Heart right ventricle (tissue), 16 donors: Measurements from ENCODE around the gene ANKMY2. TPM values are rescaled to one million over a fixed set of nuclear protein-coding genes. Genes with fewer than 3 reads are reported as not detected.

Experiments used
- ATAC-seq, 8 donors: fragments of 200-7000 bp; cut with Tn5 transposase; one replicate each; pipeline ENCODE4 v1.9.1; 2020; ENCODE audit warnings: mild to moderate bottlenecking in 8 of 8, moderate library complexity in 8 of 8, moderate number of reproducible peaks in 1 of 8
- DNase-seq, 2 donors: peaks; one replicate each; pipeline ENCODE4 v3.0.0-alpha.2; 2020
- H3K27ac ChIP-seq, 10 donors: fragments of 200-600 bp; sonication (generic) in 2 of 10; one replicate each; pipeline versions ENCODE4 v1.5.0 to v1.8.0; 2020 to 2022; ENCODE audit warnings: mild to moderate bottlenecking in 3 of 10
- H3K27me3 ChIP-seq, 7 donors: fragments of 200-600 bp; one replicate each; pipeline ENCODE4 v1.8.0; 2021 to 2022; ENCODE audit warnings: mild to moderate bottlenecking in 2 of 7
- H3K36me3 ChIP-seq, 9 donors: fragments of 200-600 bp; sonication (generic) in 1 of 9; one replicate each; pipeline versions ENCODE4 v1.5.0 to v1.8.0; 2020 to 2022; ENCODE audit warnings: mild to moderate bottlenecking in 2 of 9
- H3K4me1 ChIP-seq, 9 donors: fragments of 200-600 bp; sonication (generic) in 1 of 9; one replicate each; pipeline versions ENCODE4 v1.5.0 to v1.8.0; 2020 to 2022; ENCODE audit warnings: mild to moderate bottlenecking in 4 of 9
- H3K4me3 ChIP-seq, 10 donors: fragments of 200-600 bp; sonication (generic) in 2 of 10; one replicate each; pipeline versions ENCODE4 v1.5.0 to v1.8.0; 2020 to 2022; ENCODE audit warnings: mild to moderate bottlenecking in 7 of 10, moderate library complexity in 2 of 10
- H3K9me3 ChIP-seq, 11 donors: fragments of 200-600 bp in 10 of 11; sonication (generic) in 2 of 11; one replicate each; pipeline versions ENCODE4 v1.5.0 to v1.8.0; 2013 to 2022; ENCODE audit warnings: mild to moderate bottlenecking in 2 of 11, control low read depth in 1 of 11, moderate library complexity in 1 of 11
- WGBS, 2 donors: extraction: QIAGEN DNeasy Blood & Tissue Kit; methylation state at CpG; one replicate each; pipeline ENCODE4 v1.1.7; 2013; ENCODE audit warnings: inconsistent platforms in 1 of 2; 5-methylcytosine and 5-hydroxymethylcytosine counted together
- intact Hi-C, 10 donors: fragments of 100-400 bp; cut with DNase I; formaldehyde crosslinking; loops; one replicate each; pipeline versions ENCODE4 v1.11.1 to v1.14.2; 2022
- polyA plus RNA-seq, 2 donors: library from polyadenylated mRNA; stranded (reverse); fragments of 200-250 nt; gene quantifications; one replicate each; pipeline ENCODE4 v1.2.3, GENCODE V29; 2013
- total RNA-seq, 10 donors: library from RNA; stranded (reverse); fragmentation: NEBNext Ultra II Directional in 3 of 10; extraction: Animal tissue kit (Norgen Biotek cat#: 25700) in 3 of 10; gene quantifications; one replicate each; pipeline versions ENCODE4 v1.2.1 to v1.2.4, GENCODE V29; 2021 to 2023
- TF ChIP-seq, protein P1 (sequence below), 9 donors: fragments of 200-600 bp; sonication (generic) in 2 of 9; IDR thresholded peaks; one replicate each; pipeline versions ENCODE4 v1.5.0 to v1.8.0; 2021 to 2022; ENCODE audit warnings: antibody characterized with exemption in 9 of 9, mild to moderate bottlenecking in 5 of 9, moderate library complexity in 1 of 9
- donor health status: Arrhythmogenic right ventricular cardiomyopathy.
- donor health status: ischemic (EF 13 %, LVEDD 7.1; RV severe dilation, severe dysfunction).
- donor health status: healthy with polysubstance abuse.
- donor health status: DM: no; HTN: yes; CAD: no.
- donor health status: DM: no; HTN: no; CAD: no.
- donor health status: ischemic (EF 25% LVEDD 6.9; RV normal size, moderate dysfunction).
- donor health status: ischemic (EF 25% LVEDD 5.7; RV mildly dilated, moderate dysfunction).
- donor health status: healthy.
- donor health status: DM: yes; HTN: yes; CAD: no.
- donor health status: Ischemic cardiomyopathy.
- donor health status: ischemic (EF 35%, LVEDD 5.7; RV mildly dilated, moderate dysfunction).
- donor health status: nonischemic (EF 11% LVEDD 7.7; RV severe dilation, severe dysfunction).
- donor health status: DM: yes; HTN: yes; CAD: no.
- donor health status: PGD.
- donor health status: ischemic (EF 29% LVEDD 5.4; RV normal size, mild dysfunction).
- donor health status: nonischemic (EF 23%, LVEDD 6.1; RV moderate dilation, normal function).

The ANKMY2 gene
- total and polyA plus RNA-seq, 12 donors, result 10.7 to 46.7 (median 32.8) TPM

- no peak overlapping the region for H3K4me3 ChIP-seq
- DNase-seq, result no peak
- 70 to 77% methylated on average over 4 of the region's 4 CpGs for whole genome bisulfite sequencing, 2 donors
- H3K27ac ChIP-seq, result no peak overlapping the region
- no peaks in the 10 kb centered on the region for H3K27me3 ChIP-seq
- intact Hi-C loops, result loop anchor here in 1 of 10 donors (10.0 kb wide), 1 partner anchor 309 kb away; no protein-coding TSS in a partner anchor
- peaks cover 0 to 99% (median 35%) of the 10 kb centered on the region in 9 donors for H3K36me3 ChIP-seq
- TF ChIP-seq, protein P1, sequence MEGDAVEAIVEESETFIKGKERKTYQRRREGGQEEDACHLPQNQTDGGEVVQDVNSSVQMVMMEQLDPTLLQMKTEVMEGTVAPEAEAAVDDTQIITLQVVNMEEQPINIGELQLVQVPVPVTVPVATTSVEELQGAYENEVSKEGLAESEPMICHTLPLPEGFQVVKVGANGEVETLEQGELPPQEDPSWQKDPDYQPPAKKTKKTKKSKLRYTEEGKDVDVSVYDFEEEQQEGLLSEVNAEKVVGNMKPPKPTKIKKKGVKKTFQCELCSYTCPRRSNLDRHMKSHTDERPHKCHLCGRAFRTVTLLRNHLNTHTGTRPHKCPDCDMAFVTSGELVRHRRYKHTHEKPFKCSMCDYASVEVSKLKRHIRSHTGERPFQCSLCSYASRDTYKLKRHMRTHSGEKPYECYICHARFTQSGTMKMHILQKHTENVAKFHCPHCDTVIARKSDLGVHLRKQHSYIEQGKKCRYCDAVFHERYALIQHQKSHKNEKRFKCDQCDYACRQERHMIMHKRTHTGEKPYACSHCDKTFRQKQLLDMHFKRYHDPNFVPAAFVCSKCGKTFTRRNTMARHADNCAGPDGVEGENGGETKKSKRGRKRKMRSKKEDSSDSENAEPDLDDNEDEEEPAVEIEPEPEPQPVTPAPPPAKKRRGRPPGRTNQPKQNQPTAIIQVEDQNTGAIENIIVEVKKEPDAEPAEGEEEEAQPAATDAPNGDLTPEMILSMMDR (IDR thresholded peaks at IDR 0.05), result no peak
- H3K4me1 ChIP-seq, result no peaks in the 10 kb centered on the region
- no peaks in the 10 kb centered on the region for H3K9me3 ChIP-seq
- no peak for ATAC-seq
Measured at GRCh38 chr7:16616122-16616521, 29.4 kb downstream of the ANKMY2 start.

GRCh38 chr7:16615228-16615627 lies 30.3 kb downstream of the ANKMY2 start:
- Histone ChIP-seq H3K36me3 (peaks cover 0 to 99% (median 41%) of the 10 kb centered on the region in 9 donors), H3K4me3 (no peak overlapping the region), H3K9me3 (no peaks in the 10 kb centered on the region), H3K27me3 (no peaks in the 10 kb centered on the region), H3K27ac (no peak overlapping the region), H3K4me1 (no peaks in the 10 kb centered on the region)
- TF ChIP-seq, protein P1 (IDR thresholded peaks at IDR 0.05), result no peak
- ATAC-seq (no peak), DNase-seq (no peak)
- WGBS, 2 donors, result 83 to 85% methylated on average over 5 of the region's 5 CpGs
- intact Hi-C loops, result loop anchor here in 1 of 10 donors (10.0 kb wide), 1 partner anchor 310 kb away; no protein-coding TSS in a partner anchor

- TF ChIP-seq, protein P1 (IDR thresholded peaks at IDR 0.05), result no peak
- Histone ChIP-seq H3K27me3 (no peaks in the 10 kb centered on the region), H3K4me3 (no peak overlapping the region), H3K36me3 (peaks cover 0 to 99% (median 62%) of the 10 kb centered on the region in 9 donors), H3K27ac (no peak overlapping the region), H3K9me3 (no peaks in the 10 kb centered on the region), H3K4me1 (no peaks in the 10 kb centered on the region)
- 97 to 100% methylated on average over 2 of the region's 2 CpGs for WGBS, 2 donors
- DNase-seq, result no peak
- ATAC-seq, result no peak
- intact Hi-C loops, result loop anchor here in 1 of 10 donors (10.0 kb wide), 1 partner anchor 313 kb away; no protein-coding TSS in a partner anchor
Measured at GRCh38 chr7:16611711-16612110, 33.8 kb downstream of the ANKMY2 start.

- no peak for DNase-seq
- intact Hi-C loops, result loop anchor here in 1 of 10 donors (10.0 kb wide), 1 partner anchor 315 kb away; no protein-coding TSS in a partner anchor
Measured at GRCh38 chr7:16609842-16610450, 35.6 kb downstream of the ANKMY2 start.

More at GRCh38 chr7:16609842-16610450, 35.6 kb downstream of the ANKMY2 start:
- no peaks in the 10 kb centered on the region for H3K9me3 ChIP-seq
- no peaks in the 10 kb centered on the region for H3K27me3 ChIP-seq
- no peak overlapping the region for H3K4me3 ChIP-seq
- WGBS, 2 donors, result 85 to 88% methylated on average over 4 of the region's 4 CpGs
- peaks cover 0 to 99% (median 60%) of the 10 kb centered on the region in 9 donors for H3K36me3 ChIP-seq
- ATAC-seq, result no peak
- no peaks in the 10 kb centered on the region for H3K4me1 ChIP-seq
- H3K27ac ChIP-seq, result no peak overlapping the region
- TF ChIP-seq, protein P1 (IDR thresholded peaks at IDR 0.05), result no peak
